DMS53 (cell line): ENCODE measurements around the gene KRT27.
"Not testable (repeated sequence)": the region's sequence is repeated elsewhere in the genome, so short reads cannot be mapped to it uniquely, and the experiment has no call there.

Source experiments
- DNase-seq: peaks from one replicate; lab custom pipeline; 2025; lab: John Stamatoyannopoulos, UW

Gene KRT27

GRCh38 chr17:40755231-40755630 lies 27.1 kb downstream of the KRT27 start, which contains the start of gene KRT25:
TSS of gene KRT25 (minus strand) at chr17:40755331. CDS start at chr17:40755271, 60 bp downstream.
- no peak for DNase-seq

- no peak for DNase-seq
Observed at GRCh38 chr17:40753804-40754203, 28.5 kb downstream of the KRT27 start.

GRCh38 chr17:40751065-40751464 lies 31.3 kb downstream of the KRT27 start:
- no peak for DNase-seq

- DNase-seq: no peak
Observed at GRCh38 chr17:40750391-40750790, 32.0 kb downstream of the KRT27 start.

GRCh38 chr17:40748666-40749065 lies 33.7 kb downstream of the KRT27 start:
- DNase-seq: not testable (repeated sequence)

GRCh38 chr17:40738553-40738952 lies 43.8 kb downstream of the KRT27 start:
- DNase-seq: no peak

- DNase-seq: no peak
Observed at GRCh38 chr17:40735016-40735415, 47.3 kb downstream of the KRT27 start.

- DNase-seq: no peak
Observed at GRCh38 chr17:40734018-40734417, 48.3 kb downstream of the KRT27 start.

GRCh38 chr17:40730970-40731369 lies 51.4 kb downstream of the KRT27 start:
- DNase-seq: no peak

- DNase-seq: peak; percentile 2
Observed at GRCh38 chr17:40727447-40728231, 54.7 kb downstream of the KRT27 start.

GRCh38 chr17:40726919-40727318 lies 55.4 kb downstream of the KRT27 start:
- DNase-seq: peak; percentile 25
